Measurements from ENCODE around the gene PIP4K2A. TPM values are rescaled to one million over a fixed set of nuclear protein-coding genes. Genes with fewer than 3 reads are reported as not detected.
"Not testable (repeated sequence)": the region's sequence is repeated elsewhere in the genome, so short reads cannot be mapped to it uniquely, and the experiment has no call there.

The PIP4K2A gene
- total RNA-seq, 6 experiments from 2014 or later, result 8.1 to 27.6 (median 12.0) TPM

GRCh38 chr10:22513483-22514413 is 200.6 kb downstream of the PIP4K2A start:
- DNase-seq, result peak in 1 of 3 donors; percentile 27
- H3K27ac ChIP-seq; H3K9me3 ChIP-seq; intact Hi-C loops (cut with DNase I); H3K4me1 ChIP-seq; H3K36me3 ChIP-seq; H3K4me3 ChIP-seq; H3K27me3 ChIP-seq: not testable (repeated sequence)
- ATAC-seq, result peak in 1 of 4 donors; percentile 46
- 80% methylated on average over 5 of the region's 19 CpGs for WGBS (ENCODE audit: insufficient coverage, low coverage, low lambda C conversion rate, missing lambda C conversion rate)

GRCh38 chr10:22512015-22512414 is 202.4 kb downstream of the PIP4K2A start:
- H3K27me3 ChIP-seq; DNase-seq; H3K4me1 ChIP-seq; H3K4me3 ChIP-seq; intact Hi-C loops (cut with DNase I); H3K9me3 ChIP-seq; H3K27ac ChIP-seq; ATAC-seq; H3K36me3 ChIP-seq: not testable (repeated sequence)
- WGBS (ENCODE audit: insufficient coverage, low coverage, low lambda C conversion rate, missing lambda C conversion rate), result 59% methylated on average over 5 of the region's 5 CpGs

DNA sequence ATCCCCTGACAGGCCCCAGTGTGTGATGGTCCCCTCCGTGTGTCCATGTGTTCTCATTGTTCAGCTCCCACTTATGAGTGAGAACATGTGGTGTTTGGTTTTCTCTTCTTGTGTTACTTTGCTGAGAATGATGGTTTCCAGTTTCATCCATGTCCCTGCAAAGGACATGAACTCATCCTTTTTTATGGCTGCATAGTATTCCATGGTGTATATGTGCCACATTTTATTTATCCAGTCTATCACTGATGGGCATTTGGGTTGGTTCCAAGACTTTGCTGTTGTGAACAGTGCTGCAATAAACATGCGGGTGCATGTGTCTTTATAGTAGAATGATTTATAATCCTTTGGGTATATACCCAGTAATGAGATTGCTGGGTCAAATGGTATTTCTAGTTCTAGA is 206.2 kb downstream of the PIP4K2A start:
- H3K4me1 ChIP-seq; intact Hi-C loops (cut with DNase I); H3K9me3 ChIP-seq; DNase-seq; H3K4me3 ChIP-seq; H3K27ac ChIP-seq; H3K27me3 ChIP-seq; ATAC-seq; H3K36me3 ChIP-seq: not testable (repeated sequence)
- 90% methylated on average over 2 of the region's 2 CpGs for WGBS (ENCODE audit: insufficient coverage, low coverage, low lambda C conversion rate, missing lambda C conversion rate)

DNA sequence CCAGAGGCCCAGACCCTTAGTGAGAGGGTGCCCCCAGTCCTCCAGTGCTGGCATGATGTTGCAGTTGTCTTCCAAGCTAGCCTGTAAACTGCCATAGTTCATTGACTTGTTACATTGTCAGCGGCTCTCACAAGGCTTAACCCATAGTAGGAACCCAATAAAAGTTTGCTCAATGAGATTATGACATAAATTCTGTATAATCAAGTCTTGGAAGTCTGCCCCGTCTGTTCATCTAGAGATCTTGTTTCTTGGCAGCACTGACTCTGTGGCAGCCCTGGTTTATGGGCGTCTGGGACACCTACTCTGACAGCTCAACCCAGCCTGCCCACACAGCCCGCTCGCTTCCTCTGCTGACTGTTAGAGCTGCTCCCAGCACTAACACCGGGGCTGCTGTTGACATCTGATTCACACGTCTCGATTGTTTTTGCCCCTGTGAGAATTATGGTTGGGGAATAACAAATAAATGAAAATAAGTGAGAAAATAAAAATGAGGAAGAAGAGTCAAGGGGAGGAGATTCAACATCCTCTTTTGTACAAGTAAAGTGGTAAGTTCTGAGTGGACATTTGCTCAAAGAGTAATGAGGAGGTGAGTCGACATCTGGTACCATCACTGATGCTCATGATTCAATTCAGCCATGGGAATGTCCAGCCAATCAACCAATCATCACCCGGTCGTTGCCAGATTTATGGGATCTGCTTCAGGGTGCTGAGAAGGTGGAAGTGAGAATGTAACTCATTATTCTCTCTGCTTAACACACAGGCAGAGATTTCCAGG is 208.3 kb downstream of the PIP4K2A start:
- Histone ChIP-seq H3K4me1 (no peaks in the 10 kb centered on the region), H3K27me3 (no peaks in the 10 kb centered on the region), H3K36me3 (no peaks in the 10 kb centered on the region), H3K9me3 (no peaks in the 10 kb centered on the region), H3K4me3 (no peak overlapping the region), H3K27ac (no peak overlapping the region)
- intact Hi-C loops (cut with DNase I), result no loop called here
- 32% methylated on average over 8 of the region's 11 CpGs for WGBS (ENCODE audit: insufficient coverage, low coverage, low lambda C conversion rate, missing lambda C conversion rate)
- DNase-seq (no peak), ATAC-seq (peak in 3 of 4 donors; percentile 38 to 44 (median 40))
- no peak for TF ChIP-seq CTCF (IDR thresholded peaks at IDR 0.05)
- no peak for TF ChIP-seq POLR2A (IDR thresholded peaks at IDR 0.05)

- TF ChIP-seq POLR2A (IDR thresholded peaks at IDR 0.05), result no peak
- no peak for TF ChIP-seq CTCF (IDR thresholded peaks at IDR 0.05)
- no peaks in the 10 kb centered on the region for H3K9me3 ChIP-seq
- DNase-seq (no peak), ATAC-seq (no peak)
- H3K36me3 ChIP-seq, result no peaks in the 10 kb centered on the region
- no peak overlapping the region for H3K4me3 ChIP-seq
- H3K4me1 ChIP-seq, result no peaks in the 10 kb centered on the region
- WGBS (ENCODE audit: insufficient coverage, low coverage, low lambda C conversion rate, missing lambda C conversion rate), result 46% methylated on average over 3 of the region's 4 CpGs
- H3K27me3 ChIP-seq, result no peaks in the 10 kb centered on the region
- no peak overlapping the region for H3K27ac ChIP-seq
- intact Hi-C loops (cut with DNase I), result no loop called here
These were observed 209.6 kb downstream of the PIP4K2A start for GRCh38 chr10:22504766-22505165.
